GM08714 (cell line): ENCODE data around the gene NR1H2.
A peak's percentile ranks its signal among the peaks of the same experiment; 100 is the strongest.
"Not testable (repeated sequence)": the region's sequence is repeated elsewhere in the genome, so short reads cannot be mapped to it uniquely, and the experiment has no call there.

Source experiments
- H3K4me3 ChIP-seq: fragments of 200-500 bp; sonication (Bioruptor generic); 2 replicates; pipeline ENCODE4 v1.5.1; 2014; ENCODE audit warnings: mild to moderate bottlenecking, low read length, inconsistent platforms
- ZNF274 ChIP-seq: IDR thresholded peaks from 2 replicates; pipeline ENCODE4 v1.6.1; 2012; ENCODE audit warnings: mild to moderate bottlenecking, low read depth, low read length

Gene NR1H2

DNA sequence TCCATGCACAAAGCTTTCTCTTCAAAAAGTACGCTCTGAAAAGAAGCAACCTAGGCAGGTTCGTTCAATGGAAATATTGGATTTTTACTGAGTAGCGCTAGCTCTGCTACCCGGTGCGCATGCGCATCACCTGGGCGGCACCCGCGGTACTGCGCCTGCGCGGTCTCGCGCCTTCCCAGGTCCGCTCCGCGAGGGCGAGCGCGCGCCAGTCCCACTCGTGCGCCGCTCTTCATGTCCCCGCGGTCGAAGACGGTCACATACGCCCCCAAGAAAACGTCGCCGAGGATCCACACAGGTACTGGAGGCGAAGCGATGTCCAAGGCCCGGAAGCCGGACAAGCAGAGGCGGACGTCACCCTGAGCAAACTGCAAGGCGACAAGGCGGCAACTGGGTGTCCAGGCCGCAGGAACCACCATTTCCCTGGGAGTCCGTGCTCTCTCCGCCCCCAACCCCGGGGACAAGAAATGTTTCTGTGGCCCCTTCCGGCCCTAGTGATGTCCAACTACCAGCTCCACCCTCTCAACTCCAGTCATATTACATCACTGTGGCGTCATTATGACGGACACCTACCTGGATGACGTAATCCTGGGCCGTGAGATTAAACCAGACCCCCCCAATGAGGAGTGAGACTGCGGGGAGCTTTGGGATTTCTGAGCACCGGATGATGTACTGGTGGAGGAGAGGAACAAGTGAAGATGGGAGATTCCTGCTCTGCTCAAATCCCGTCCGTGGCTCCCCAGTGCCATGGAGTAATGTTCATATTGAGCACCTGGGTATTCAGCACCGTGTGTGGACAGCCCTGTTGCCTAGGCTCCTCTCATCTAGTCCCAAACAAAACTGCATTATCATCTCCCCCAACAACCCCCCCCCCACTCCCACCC, 42.3 kb upstream of the NR1H2 start:
- H3K4me3 ChIP-seq: peak overlapping the region; percentile 40; the same call in 1 of the 2 replicates
- no peak for TF ChIP-seq ZNF274

DNA sequence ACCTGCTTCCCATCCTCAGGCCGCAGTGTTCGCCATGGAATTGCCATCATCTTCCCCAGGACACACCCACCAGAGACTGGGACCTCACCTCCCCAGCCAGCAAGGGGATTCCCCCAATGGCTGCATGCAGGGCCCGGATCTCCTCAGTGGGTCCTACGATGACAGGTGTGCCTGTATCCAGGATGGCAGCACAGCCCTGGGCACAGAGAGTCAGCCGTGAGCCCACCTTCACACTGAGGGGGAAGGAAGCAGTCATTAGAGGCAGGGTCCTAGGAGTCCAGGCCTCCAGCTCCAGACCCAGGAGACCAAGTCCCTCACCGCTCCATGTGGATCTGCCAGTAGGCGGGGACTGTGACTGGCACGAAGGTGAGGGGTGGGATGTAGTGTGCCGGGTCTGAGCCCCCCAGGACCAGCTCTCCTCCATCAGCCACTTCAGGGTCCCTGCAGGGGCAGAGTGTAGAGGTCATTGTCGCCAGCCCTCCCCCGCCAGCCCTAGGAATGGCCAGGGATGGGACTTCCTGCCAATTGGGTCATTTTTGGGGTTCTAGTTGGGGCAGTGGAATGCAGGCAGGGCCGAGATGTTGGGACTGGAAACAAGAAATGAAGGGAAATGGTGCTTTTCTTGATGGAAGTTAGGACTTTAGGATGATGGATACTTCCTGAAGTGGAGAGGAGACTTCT, 41.4 kb upstream of the NR1H2 start:
- H3K4me3 ChIP-seq: no peak overlapping the region
- no peak for TF ChIP-seq ZNF274

DNA sequence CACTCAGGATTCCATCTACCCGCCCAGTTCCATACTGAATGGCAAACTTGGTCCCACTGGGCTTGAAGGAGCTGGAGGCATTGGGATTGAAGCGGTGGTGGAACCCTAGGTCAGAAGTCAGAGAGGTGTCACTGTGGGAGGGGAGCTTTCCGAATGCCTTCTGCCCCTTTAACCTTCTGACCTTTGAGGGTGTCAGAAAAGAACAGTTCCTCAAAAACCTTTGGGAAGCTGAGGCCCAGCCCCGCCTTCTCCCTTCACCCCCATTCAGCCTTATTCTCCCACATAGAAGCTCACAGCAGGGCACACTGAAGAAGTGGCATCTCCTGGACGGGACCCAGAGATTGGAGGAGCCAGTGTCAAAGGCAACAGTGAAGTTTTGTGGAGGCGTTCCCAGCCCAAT, 39.2 kb upstream of the NR1H2 start:
- not testable (repeated sequence) for H3K4me3 ChIP-seq

DNA sequence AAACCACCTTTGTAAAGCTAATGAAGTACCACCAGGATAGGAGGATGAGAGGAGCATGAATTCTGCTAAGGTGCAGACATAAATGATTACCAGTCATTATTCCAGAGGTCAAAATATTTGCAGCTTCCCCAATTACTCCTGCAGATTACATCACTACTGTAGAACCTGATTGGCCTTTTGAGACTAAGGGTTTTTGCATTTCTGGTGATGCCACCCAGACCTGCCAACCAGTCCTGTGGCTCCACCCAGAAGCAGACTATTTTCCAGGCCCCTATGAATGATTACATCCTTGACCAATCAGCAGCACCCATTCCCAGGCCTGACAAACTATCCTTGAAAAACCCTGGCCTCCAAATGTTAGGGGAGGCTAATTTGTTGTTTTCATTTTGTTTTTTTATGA, 35.9 kb upstream of the NR1H2 start:
- H3K4me3 ChIP-seq: peak overlapping the region; percentile 30; the same call in 1 of the 2 replicates
- no peak for TF ChIP-seq ZNF274

DNA sequence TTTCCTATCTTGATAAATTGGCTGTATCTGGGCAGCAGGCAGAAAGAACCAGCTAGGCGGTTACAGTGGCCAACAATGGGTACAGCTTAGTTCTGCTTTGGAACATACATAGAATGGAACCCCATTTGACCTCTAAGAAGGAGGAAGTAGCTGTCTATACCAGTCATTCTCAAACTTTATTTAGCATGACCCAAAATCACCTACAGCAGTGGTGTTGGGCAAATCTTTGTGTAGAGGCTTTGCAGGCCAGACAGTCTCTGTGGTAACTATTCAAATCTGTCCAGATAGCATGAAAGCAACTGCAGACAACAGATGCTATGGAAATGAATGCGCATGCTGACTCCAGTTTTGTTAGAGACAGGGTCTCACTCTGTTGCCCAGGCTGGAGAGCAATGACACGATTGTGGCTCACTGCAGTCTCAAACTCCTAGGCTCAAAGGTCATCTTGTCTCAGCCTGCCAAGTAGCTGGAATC, 35.1 kb upstream of the NR1H2 start:
- TF ChIP-seq ZNF274: no peak
- H3K4me3 ChIP-seq: peak overlapping the region; percentile 30; the same call in 1 of the 2 replicates

DNA sequence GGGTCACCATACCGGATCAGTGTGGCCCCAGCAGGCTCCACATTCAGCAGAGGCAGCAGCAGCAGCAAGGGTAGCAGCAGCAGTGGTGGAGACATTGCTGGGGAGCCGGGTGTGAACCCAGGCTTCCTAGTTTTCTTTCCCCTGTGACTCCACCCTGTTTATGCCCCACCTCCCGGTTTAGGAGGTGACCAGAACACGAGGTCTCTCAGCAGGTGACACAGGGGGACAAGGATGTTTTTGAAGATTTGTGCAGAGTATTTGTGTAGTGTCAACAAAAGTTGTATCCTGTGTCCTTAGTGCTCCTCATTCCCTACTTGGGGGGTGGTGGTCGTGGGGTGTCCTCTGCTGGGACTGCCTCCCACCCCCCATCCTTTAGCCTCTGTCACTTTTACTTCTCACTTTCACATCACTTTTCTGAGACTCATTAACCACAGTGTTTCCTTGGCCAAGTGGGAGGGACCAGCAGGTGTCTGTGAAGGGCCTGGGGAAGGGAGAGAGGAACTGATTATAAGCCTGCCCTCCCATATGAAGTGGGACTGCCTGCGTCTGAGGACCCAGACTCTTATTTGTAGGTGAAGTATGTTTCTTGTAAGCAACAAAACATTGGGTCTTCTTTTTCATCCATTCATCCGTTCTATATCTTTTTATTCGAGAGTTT, 31.5 kb upstream of the NR1H2 start:
- peak overlapping the region; percentile 64; the same call in 1 of the 2 replicates for H3K4me3 ChIP-seq
- no peak for TF ChIP-seq ZNF274

DNA sequence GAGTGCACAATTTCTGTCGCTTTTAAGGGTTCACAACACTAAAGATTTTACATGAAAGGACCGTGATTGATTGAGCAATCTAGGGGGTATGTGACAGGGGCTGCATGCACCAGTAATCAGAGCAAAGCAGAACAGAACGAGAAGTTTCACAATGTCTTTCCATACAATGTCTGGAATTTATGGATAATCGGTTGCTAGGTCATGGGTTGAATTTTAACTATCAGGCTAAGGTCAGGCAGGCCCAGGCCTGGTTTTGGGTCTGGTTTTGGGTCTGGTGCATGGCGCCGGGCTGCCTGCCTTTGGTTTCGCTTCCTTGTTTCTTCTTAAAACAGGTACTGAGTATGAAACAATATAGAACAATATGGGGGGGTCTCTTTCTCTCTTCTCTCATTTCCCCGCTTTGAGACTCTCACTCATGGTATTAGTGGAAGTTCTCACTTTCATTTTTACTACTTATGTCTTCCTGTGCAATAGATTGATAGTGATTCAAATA, 29.1 kb upstream of the NR1H2 start:
- H3K4me3 ChIP-seq: not testable (repeated sequence)

DNA sequence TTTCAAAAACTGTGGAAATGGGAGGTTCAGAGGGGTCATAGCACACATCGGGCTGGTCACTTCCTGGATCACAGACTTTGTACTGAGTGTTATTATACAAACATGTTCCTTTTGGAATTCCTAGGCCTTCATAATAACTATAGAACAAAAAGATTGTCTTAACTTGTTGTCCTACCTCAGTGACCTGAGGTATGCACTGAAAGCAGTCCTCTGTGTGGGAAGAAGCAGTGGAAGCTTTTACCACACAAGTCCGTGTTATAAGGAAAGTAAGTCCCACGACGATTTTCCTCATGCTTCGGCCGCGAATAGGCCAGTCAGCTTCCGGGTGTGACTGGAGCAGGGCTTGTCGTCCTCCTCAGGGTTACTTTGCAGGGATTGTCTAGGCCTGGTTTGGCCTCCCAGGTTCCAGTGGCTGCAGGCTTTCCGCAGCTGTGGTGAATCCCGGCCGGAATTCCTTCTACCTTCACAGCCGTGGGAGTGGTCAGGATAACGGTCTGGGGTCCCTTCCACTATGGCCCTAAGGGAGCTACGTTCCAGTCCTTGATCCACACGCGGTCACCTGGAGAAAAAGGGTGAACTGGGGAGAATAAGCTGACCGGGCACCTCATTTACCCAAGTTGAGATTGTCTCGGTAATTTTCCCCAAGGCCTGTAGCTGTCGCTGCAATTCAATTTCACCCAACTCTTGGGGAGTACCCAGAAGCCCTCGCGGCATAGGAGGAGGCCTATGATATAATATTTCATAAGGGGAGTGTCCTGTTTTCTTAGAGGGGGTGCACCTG, 26.8 kb upstream of the NR1H2 start:
- no peak overlapping the region for H3K4me3 ChIP-seq

DNA sequence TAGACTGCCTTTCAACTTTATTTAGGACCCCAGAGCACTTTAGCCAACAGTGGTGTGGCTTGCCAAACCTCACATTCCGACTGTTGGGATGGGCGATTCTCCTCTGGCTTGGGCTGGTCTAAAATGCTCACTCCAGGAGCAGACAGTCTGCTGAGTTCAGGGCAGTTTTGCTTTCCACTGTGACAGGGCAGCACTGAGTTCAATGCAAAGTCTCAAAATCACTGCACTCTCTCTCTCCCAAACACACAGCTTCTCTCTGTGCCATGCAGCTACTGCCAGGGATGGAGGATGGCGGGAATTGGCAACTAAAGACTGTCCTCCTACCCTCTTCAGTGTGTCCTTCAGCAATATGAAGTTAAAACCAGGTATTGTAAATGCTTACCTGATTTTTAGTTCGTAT, 24.0 kb upstream of the NR1H2 start:
- no peak for TF ChIP-seq ZNF274
- no peak overlapping the region for H3K4me3 ChIP-seq

More for the DNA sequence above, 26.8 kb upstream of the NR1H2 start:
- no peak for TF ChIP-seq ZNF274

DNA sequence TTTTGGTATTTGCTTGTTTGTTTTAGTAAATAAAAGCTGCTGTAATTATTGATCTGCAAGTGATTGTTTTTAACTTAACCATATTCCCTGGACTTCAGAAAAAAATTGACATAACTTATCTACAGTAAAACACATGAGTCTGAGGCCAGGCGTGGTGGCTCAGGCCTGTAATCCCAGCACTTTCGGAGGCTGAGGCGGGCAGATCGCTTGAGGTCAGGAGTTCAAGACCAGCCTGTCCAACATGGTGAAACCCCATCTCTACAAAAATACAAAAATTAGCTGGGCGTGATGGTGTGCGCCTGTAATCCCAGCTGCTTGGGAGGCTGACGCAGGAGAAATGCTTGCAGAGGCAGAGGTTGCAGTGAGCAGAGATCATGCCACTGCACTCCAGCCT, 22.8 kb upstream of the NR1H2 start:
- H3K4me3 ChIP-seq: not testable (repeated sequence)

DNA sequence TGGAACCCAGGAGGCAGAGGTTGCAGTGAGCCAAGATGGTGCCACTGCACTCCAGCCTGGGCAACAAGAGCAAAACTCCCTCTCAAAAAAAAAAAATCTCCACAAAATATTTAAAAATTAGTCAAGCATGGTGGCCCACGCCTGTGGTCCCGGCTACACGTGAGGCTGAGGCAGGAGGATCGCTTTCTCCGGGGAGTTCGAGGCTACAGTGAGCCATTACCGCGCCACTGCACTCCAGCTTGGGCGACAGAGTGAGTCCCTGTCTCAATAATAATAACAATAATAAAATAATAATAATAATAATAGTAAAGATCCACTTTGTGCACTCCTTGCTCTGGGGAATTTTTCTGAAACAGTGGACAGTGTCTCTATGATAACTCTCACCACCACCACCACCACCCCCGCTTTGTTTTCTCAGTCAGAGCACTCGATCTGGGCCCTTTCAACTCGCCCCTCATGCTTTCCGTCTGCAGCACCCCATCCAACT, 19.5 kb upstream of the NR1H2 start:
- H3K4me3 ChIP-seq: no peak overlapping the region; the same call in 1 of the 2 replicates
- no peak for TF ChIP-seq ZNF274

DNA sequence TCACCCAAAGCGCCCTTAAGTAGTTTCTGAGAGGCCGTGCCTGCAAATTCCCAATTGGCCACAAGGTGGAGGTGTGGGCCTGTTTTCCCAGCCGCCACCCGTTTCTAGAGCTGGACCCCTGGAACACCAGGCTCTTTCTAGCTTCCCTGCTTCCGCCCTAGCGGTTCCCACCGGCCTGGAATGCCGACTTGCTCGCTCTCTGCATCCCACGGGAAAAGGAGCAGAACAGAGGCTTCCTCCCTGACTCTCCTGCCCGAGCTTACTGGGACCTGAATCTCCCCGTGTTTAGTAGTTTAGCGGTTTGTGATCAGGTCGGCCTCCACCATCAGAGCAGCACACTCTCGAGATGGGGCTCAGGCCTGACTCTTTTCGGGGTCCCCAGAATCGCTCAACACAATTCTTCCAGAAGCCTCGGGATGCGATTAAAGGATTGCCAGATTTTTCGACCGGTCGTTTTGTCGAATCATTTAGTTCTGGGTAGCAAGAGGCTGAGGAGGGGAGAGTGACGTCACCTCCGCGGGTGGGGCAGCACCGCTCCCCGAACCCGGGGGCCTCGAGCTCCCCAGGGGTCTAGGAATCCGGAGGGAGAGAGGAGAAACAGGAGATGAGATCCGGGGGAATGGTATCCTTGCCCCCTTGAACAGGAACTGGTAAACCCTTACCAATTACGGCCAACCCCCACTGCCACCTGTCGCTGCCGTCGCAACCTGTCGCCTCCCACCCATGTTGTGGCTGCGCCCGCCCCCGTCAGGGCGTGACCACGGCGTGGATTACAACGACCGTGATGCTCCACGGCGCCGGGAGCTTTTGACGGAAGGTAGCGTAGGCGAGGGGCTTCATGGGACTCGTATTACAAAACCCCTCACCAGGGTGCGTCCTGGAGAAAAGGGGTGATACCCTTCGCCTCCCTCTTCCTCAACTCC, 18.8 kb upstream of the NR1H2 start:
- peak overlapping the region; percentile 55; the same call in 1 of the 2 replicates for H3K4me3 ChIP-seq
- TF ChIP-seq ZNF274: no peak
